Stomach (tissue), 9 donors: ENCODE measurements around the gene CSNK2B. TPM values are rescaled to one million over a fixed set of nuclear protein-coding genes. Genes with fewer than 3 reads are reported as not detected.

Source experiments
- DNase-seq, 2 donors: peaks; one replicate each; pipeline versions ENCODE4 v3.0.0 to v3.0.0-alpha.2; 2013 to 2019
- H3K27ac ChIP-seq, 5 donors: fragments of 200-600 bp in 4 of 5; sonication (generic) in 4 of 5; one replicate each; pipeline ENCODE4 v1.5.1; 2013 to 2019; ENCODE audit warnings: mild to moderate bottlenecking in 1 of 5, moderate library complexity in 1 of 5
- H3K27me3 ChIP-seq, 3 donors: fragments of 200-600 bp; sonication (generic); one replicate each; pipeline ENCODE4 v1.5.1; 2017 to 2019; ENCODE audit warnings: mixed run types in 1 of 3
- H3K36me3 ChIP-seq, 4 donors: fragments of 200-600 bp; sonication (generic); 1 replicate in 3 of 4; 2 replicates in 1 of 4; pipeline ENCODE4 v1.5.1; 2016 to 2019
- H3K4me1 ChIP-seq, 4 donors: fragments of 200-600 bp; sonication (generic); one replicate each; pipeline ENCODE4 v1.5.1; 2016 to 2019
- H3K4me3 ChIP-seq, 4 donors: fragments of 200-600 bp; sonication (generic) in 3 of 4; one replicate each; pipeline ENCODE4 v1.5.1; 2016 to 2019; ENCODE audit warnings: mild to moderate bottlenecking in 1 of 4
- H3K9me3 ChIP-seq, 4 donors: fragments of 200-600 bp; sonication (generic); one replicate each; pipeline ENCODE4 v1.5.1; 2016 to 2019
- EP300 ChIP-seq: sonication (generic); formaldehyde crosslinking; IDR thresholded peaks from one replicate; pipeline ENCODE4 v1.6.1; 2017; ENCODE audit warnings: antibody characterized with exemption
- POLR2A ChIP-seq, 4 donors: fragments of 450-650 bp; IDR thresholded peaks; one replicate each; pipeline ENCODE4 v1.6.1; 2016; ENCODE audit warnings: antibody characterized with exemption in 4 of 4, control low read depth in 2 of 4, mild to moderate bottlenecking in 1 of 4, moderate library complexity in 1 of 4
- POLR2AphosphoS5 ChIP-seq, 3 donors: sonication (generic); formaldehyde crosslinking; IDR thresholded peaks; one replicate each; pipeline ENCODE4 v1.6.1; 2016; ENCODE audit warnings: antibody characterized with exemption in 3 of 3
- WGBS, 5 donors: extraction: QIAGEN DNeasy Blood & Tissue Kit in 3 of 5; methylation state at CpG; one replicate each; pipeline versions ENCODE4 v1.1.5 to v1.1.7; 2013 to 2018; 5-methylcytosine and 5-hydroxymethylcytosine counted together
- intact Hi-C: fragments of 100-400 bp; cut with DNase I; formaldehyde crosslinking; loops from one replicate; pipeline ENCODE4 v1.15.1; 2023; ENCODE audit warnings: low total_unique reads
- polyA plus RNA-seq, 3 donors: library from polyadenylated mRNA; stranded (reverse); fragments of 200-250 nt; gene quantifications; one replicate each; pipeline ENCODE4 v1.2.3, GENCODE V29; 2013
- total RNA-seq, 5 donors: library from RNA; depleted of rRNA; stranded (reverse); fragments of >200 nt; gene quantifications; one replicate each; pipeline versions ENCODE4 v1.1.0 to v1.2.3, GENCODE V29; 2014 to 2016
- TF ChIP-seq, protein P1 (sequence below), 7 experiments: fragments of 450-650 bp in 4 of 7; fragments of 200-600 bp in 3 of 7; sonication (generic) in 3 of 7; IDR thresholded peaks; one replicate each; pipeline ENCODE4 v1.5.1; 2016 to 2019; ENCODE audit warnings: antibody characterized with exemption in 7 of 7, control low read depth in 2 of 7, mild to moderate bottlenecking in 1 of 7
- donor health status: healthy with polysubstance abuse.
- donor health status: Bipolar disorder and iron deficiency.
- donor health status: healthy.

The CSNK2B gene
- total and polyA plus RNA-seq, 8 donors, result 11.3 to 375 (median 166) TPM

GRCh38 chr6:31620586-31621319 is 45.1 kb upstream of the CSNK2B start, which contains the start of gene PRRC2A:
Gene PRRC2A, plus strand, starts transcription at chr6:31620715. Its CDS starts 2,075 bp downstream, at chr6:31622790.
- intact Hi-C loops, result no loop called here
- TF ChIP-seq, protein P1, sequence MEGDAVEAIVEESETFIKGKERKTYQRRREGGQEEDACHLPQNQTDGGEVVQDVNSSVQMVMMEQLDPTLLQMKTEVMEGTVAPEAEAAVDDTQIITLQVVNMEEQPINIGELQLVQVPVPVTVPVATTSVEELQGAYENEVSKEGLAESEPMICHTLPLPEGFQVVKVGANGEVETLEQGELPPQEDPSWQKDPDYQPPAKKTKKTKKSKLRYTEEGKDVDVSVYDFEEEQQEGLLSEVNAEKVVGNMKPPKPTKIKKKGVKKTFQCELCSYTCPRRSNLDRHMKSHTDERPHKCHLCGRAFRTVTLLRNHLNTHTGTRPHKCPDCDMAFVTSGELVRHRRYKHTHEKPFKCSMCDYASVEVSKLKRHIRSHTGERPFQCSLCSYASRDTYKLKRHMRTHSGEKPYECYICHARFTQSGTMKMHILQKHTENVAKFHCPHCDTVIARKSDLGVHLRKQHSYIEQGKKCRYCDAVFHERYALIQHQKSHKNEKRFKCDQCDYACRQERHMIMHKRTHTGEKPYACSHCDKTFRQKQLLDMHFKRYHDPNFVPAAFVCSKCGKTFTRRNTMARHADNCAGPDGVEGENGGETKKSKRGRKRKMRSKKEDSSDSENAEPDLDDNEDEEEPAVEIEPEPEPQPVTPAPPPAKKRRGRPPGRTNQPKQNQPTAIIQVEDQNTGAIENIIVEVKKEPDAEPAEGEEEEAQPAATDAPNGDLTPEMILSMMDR (IDR thresholded peaks at IDR 0.05), result no peak
- peak in 2 of 3 donors; percentile 6 to 36 for TF ChIP-seq POLR2AphosphoS5 (IDR thresholded peaks at IDR 0.05)
- 0 to 1% (median 0%) methylated on average over 29 to 56 of the region's 67 CpGs for WGBS, 5 donors

DNA sequence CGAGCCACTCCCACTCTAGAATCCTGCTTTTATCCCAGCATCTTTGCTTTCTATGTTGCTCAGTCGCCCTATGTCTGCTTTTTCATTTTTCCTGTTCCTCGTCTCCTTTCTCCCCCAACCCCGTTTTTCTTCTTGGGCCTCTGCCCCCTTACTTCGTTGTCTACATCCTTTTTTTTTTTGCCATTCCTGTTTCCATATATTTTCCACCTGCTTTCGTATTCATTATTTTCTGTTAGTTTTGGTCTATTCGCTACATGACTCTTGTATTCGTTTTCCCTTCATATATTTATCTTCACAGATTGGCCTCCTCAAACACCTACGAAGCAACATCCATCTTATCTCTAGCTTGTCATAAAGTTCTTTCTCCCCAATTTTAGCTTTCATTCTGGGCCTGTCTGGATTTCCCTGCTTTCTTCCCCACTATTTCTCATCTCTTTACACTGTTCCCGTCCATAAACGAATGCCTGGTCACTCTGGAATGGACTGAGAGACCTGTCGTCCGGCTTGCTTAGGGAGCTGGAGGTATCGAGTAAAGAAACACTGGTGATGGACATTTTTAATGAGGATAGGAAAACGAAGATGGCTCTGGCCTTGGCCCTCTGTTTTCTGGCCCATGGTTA is 44.5 kb upstream of the CSNK2B start:
- Histone ChIP-seq H3K4me3 (peak overlapping the region; percentile 70 to 95 (median 90)), H3K4me1 (peaks cover 16 to 28% (median 23%) of the 10 kb centered on the region in 4 donors), H3K27me3 (no peaks in the 10 kb centered on the region), H3K27ac (peak overlapping the region; percentile 96 to 99 (median 98)), H3K36me3 (peaks cover 31 to 40% (median 38%) of the 10 kb centered on the region in 4 donors), H3K9me3 (no peaks in the 10 kb centered on the region)
- DNase-seq, result peak in 1 of 2 donors; percentile 29
- intact Hi-C loops, result no loop called here
- TF ChIP-seq, protein P1 (IDR thresholded peaks at IDR 0.05), result no peak
- TF ChIP-seq EP300 (no peak), POLR2A (IDR thresholded peaks at IDR 0.05) (no peak), POLR2AphosphoS5 (IDR thresholded peaks at IDR 0.05) (no peak)
- 4 to 10% (median 8%) methylated on average over 15 of the region's 15 CpGs for WGBS, 5 donors

More at GRCh38 chr6:31620586-31621319, 45.1 kb upstream of the CSNK2B start, which contains the start of gene PRRC2A:
- Histone ChIP-seq H3K4me3 (peak within 1 kb of the TSS; percentile 70 to 95 (median 90)), H3K4me1 (peaks cover 16 to 28% (median 23%) of the 10 kb centered on the region in 4 donors), H3K36me3 (peaks cover 25 to 34% (median 31%) of the 10 kb centered on the region in 4 donors), H3K9me3 (no peaks in the 10 kb centered on the region), H3K27me3 (no peaks in the 10 kb centered on the region), H3K27ac (peak within 1 kb of the TSS; percentile 96 to 99 (median 98))
- DNase-seq, result peak; percentile 93 to 97

DNA sequence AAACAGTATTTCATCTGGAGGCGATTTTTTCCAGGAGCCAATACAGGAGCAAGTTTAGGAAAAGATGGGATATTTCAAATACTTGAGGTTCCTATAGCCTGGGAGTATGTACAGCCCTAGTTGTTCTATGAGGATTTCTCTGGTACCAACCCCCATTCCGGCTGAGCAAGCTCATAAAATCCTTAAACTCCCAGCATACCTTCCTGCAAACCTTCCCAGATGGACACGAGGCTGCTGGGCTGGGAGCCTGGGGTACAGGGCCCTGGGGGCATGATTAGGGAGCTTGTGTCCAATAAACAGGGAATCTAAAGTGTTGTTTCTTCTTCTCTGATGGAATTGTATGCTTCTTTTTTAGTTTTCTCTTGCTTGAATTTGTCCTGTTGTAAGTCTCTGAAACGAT is 43.9 kb upstream of the CSNK2B start:
- intact Hi-C loops, result no loop called here
- peak in 1 of 2 donors; percentile 34 for DNase-seq

GRCh38 chr6:31622684-31623091 is 43.2 kb upstream of the CSNK2B start:
- 25 to 42% (median 40%) methylated on average over 10 of the region's 10 CpGs for whole genome bisulfite sequencing, 5 donors
- peak overlapping the region in 4 of 5 donors; percentile 96 to 99 (median 98) for H3K27ac ChIP-seq

More for the DNA sequence above, 43.9 kb upstream of the CSNK2B start:
- 14 to 22% (median 20%) methylated on average over 4 of the region's 4 CpGs for WGBS, 5 donors
- Histone ChIP-seq H3K9me3 (no peaks in the 10 kb centered on the region), H3K4me1 (peaks cover 16 to 28% (median 23%) of the 10 kb centered on the region in 4 donors), H3K27me3 (no peaks in the 10 kb centered on the region), H3K27ac (peak overlapping the region; percentile 41 to 99 (median 98)), H3K36me3 (peaks cover 37 to 46% (median 43%) of the 10 kb centered on the region in 4 donors), H3K4me3 (peak overlapping the region; percentile 70 to 95 (median 90))
- no peak for TF ChIP-seq EP300
- TF ChIP-seq POLR2AphosphoS5 (IDR thresholded peaks at IDR 0.05), result no peak
- TF ChIP-seq POLR2A (IDR thresholded peaks at IDR 0.05), result no peak
- TF ChIP-seq, protein P1 (IDR thresholded peaks at IDR 0.05), result no peak

More at GRCh38 chr6:31622684-31623091, 43.2 kb upstream of the CSNK2B start:
- TF ChIP-seq, protein P1 (IDR thresholded peaks at IDR 0.05), result no peak
- no peak for TF ChIP-seq POLR2AphosphoS5 (IDR thresholded peaks at IDR 0.05)
- no peak for TF ChIP-seq POLR2A (IDR thresholded peaks at IDR 0.05)
- no peak for TF ChIP-seq EP300
- Histone ChIP-seq H3K9me3 (no peaks in the 10 kb centered on the region), H3K4me3 (peak overlapping the region in 2 of 4 donors; percentile 86 to 95), H3K27me3 (no peaks in the 10 kb centered on the region), H3K36me3 (peaks cover 44 to 53% (median 50%) of the 10 kb centered on the region in 4 donors), H3K4me1 (peaks cover 16 to 28% (median 23%) of the 10 kb centered on the region in 4 donors)
- intact Hi-C loops, result no loop called here
- DNase-seq, result peak; percentile 40 to 71
